GM13977 (cell line): ENCODE results near the gene TBC1D9.

Experiments
- DNase-seq: peaks from one replicate; pipeline ENCODE4 v3.0.0; 2012; ENCODE audit warnings: low spot score
- CTCF ChIP-seq: IDR thresholded peaks from 2 replicates; pipeline ENCODE4 v1.5.1; 2012; ENCODE audit warnings: mild to moderate bottlenecking, control low read depth; ENCODE audit not compliant: insufficient read depth; ENCODE audit errors: extremely low read depth, missing control alignments
- in situ Hi-C: fragments of 300-500 bp; cut with MboI; formaldehyde crosslinking; loops from one replicate; pipeline ENCODE4 v1.12.0; 2022; ENCODE audit warnings: low sequenced_read_pairs, low pct_unique_long_range_greater_than_20kb, mixed read lengths, inconsistent platforms; ENCODE audit not compliant: unreplicated experiment

Gene TBC1D9

DNA sequence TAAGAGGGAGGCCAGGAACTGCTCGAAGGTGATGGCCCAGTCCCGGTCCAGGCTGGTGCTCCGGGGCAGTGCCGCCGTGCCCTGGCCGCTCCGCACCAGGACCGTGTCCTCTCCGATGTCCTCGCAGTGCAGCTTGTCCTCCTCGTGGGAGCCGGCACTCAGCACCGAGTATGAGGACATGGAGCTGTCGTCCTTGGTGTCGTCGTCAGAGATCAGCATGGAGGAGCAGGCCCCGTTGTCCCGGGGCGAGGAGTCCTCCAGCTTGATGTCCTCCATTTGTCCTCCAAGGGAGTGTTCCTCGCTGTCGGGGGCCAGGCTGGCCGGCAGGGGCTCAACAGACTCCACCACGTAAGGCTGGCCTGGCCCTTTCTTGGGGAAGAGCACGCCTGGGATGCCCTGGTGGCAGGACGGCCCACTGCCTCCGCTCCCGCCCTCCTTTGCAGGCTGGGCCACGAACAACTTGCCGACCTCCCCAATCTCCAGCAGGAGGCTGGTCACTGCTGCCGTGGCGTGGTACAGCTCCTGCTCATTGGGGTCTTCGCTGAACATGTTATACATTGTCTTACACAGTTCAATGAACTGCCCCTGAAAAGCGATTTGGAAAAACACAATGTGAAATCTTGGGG is 133.7 kb downstream of the TBC1D9 start:
- in situ Hi-C loops: loop anchor here (25.0 kb wide), 2 partner anchors 215 to 260 kb away; partner anchors contain the start of gene SCOC
- no peak for TF ChIP-seq CTCF
- no peak for DNase-seq

DNA sequence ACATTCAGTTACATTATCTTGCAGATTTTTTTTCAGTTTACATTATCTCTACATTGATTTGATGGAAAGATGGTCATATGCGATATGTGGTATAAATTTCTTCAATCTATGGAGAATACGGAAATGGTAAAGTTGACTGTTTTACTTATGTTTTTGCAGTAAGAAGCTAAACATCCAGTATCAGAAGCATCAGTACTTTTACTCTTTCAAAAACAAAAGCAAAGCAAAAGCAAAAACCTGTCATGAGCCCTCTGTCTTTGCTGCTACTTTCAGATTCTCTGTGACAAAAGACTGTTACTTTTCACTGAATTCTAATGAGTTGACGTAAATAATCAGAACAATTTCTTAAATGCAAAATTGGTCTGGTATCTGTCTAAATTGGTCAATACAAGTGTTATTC is 135.0 kb downstream of the TBC1D9 start:
- TF ChIP-seq CTCF: no peak
- DNase-seq: no peak
- in situ Hi-C loops: loop anchor here (25.0 kb wide), 2 partner anchors 216 to 259 kb away; partner anchors contain the start of gene SCOC

DNA sequence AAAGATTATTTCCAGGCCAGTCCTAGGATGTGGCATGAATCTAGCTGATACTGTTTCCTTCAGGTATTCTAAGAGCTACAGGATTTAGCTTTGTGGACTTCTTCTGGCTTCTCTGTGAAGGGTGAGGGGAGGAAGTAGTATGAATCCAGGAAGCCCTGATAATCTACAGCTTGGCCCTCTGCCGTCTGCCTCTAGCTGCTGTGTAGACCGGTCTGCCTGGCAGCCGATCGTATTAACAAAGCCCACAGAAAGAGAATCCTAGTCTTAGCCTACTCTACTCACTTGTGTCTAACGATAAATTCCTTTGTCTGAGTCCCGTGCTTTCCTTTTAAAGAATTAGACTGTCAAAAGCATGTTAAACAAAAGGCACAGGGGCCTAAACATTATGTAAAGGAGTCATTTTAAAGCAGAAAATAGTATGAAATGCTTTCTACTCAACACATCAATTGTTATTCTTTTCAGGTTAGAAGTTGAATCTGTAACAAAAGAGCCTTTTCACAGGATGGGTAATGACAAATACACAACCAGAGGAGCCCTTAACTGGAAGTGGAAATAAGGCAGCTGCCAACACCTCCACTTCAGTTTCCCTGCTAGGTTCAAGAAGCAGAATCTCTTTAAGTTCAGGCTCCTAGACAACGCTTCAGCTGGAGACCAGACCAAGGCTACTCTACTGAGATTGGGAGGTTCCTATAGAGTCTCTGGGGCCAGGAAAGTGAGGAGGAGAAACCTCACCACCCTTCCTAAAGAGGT is 138.5 kb downstream of the TBC1D9 start:
- no peak for TF ChIP-seq CTCF
- in situ Hi-C loops: loop anchor here (25.0 kb wide), 2 partner anchors 220 to 255 kb away; partner anchors contain the start of gene SCOC
- DNase-seq: no peak

DNA sequence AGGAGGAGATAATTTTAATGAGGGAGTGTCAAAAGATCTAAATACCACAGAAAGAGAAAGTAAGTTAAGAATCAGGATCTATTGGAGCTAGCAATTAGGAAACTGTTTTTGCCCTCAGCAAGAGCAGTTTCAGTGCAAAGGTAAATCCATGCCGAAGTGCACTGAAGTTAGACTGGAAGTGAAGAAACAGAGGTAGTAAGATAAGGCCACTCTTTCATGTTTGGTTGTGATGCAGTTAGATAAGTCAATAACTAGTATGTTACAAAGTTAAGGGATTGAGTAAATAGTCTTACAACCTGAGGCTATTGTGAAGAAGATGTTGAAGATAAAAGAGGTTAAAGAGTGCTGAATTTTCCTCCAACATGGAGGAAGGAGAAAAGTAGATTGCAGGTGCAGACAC is 140.7 kb downstream of the TBC1D9 start:
- TF ChIP-seq CTCF: no peak
- in situ Hi-C loops: loop anchor here (25.0 kb wide), 2 partner anchors 222 to 253 kb away; partner anchors contain the start of gene SCOC
- DNase-seq: no peak

GRCh38 chr4:140612357-140612756 is 143.8 kb downstream of the TBC1D9 start:
- DNase-seq: no peak
- in situ Hi-C loops: loop anchor here (25.0 kb wide), 2 partner anchors 225 to 250 kb away; partner anchors contain the start of gene SCOC
- no peak for TF ChIP-seq CTCF

- TF ChIP-seq CTCF: no peak
- no peak for DNase-seq
- in situ Hi-C loops: loop anchor here (25.0 kb wide), 2 partner anchors 225 to 250 kb away; partner anchors contain the start of gene SCOC
These were observed 144.3 kb downstream of the TBC1D9 start for GRCh38 chr4:140611854-140612253.
